K562 (cell line): Measurements from ENCODE around the gene SLC30A1. TPM values are rescaled to one million over a fixed set of nuclear protein-coding genes. Genes with fewer than 3 reads are reported as not detected.

Experiments
- ATAC-seq: fragments of 200-7000 bp; cut with Tn5 transposase; 3 replicates; pipeline ENCODE4 v1.9.1; 2020; ENCODE audit warnings: moderate library complexity
- Bru-seq: library from RNA; stranded (reverse); fragments of 400-500 nt; gene quantifications from one replicate; lab custom pipeline; 2021; lab: Mats Ljungman, UMichigan
- BruChase-seq, 2 experiments: library from RNA; stranded (reverse); fragments of 400-500 nt; gene quantifications; one replicate each; lab custom pipeline; 2021; lab: Mats Ljungman, UMichigan
- BruUV-seq: library from RNA; stranded (reverse); fragments of 400-500 nt; replicated peaks from 2 replicates; lab custom pipeline; 2021; lab: Mats Ljungman, UMichigan
- CTCF ChIA-PET: fragments of 300-600 bp; formaldehyde crosslinking; extraction: SDS; loops from one replicate; lab custom pipeline; 2021; ENCODE audit warnings: low intra/inter-chr PET ratio; lab: Yijun Ruan, JAX
- POLR2A ChIA-PET: fragments of 300-600, 350-650 bp; sonication (Branson Sonifier 250); formaldehyde crosslinking; extraction: SDS; loops from one replicate; lab custom pipeline; 2021; ENCODE audit warnings: antibody characterized with exemption, inconsistent platforms; lab: Yijun Ruan, JAX
- DNase-seq, 4 experiments: peaks; one replicate each; pipeline versions ENCODE4 v3.0.0 to v3.0.0-alpha.2; 2011 to 2018; ENCODE audit warnings: low spot score in 3 of 4, mixed read lengths in 3 of 4; ENCODE audit errors: extremely low read depth in 1 of 4
- FAIRE-seq: peaks from 2 replicates; lab custom pipeline; 2011; peaks lifted over from hg19 to GRCh38; lab: Jason Lieb, UNC
- H2AFZ ChIP-seq: 2 replicates; pipeline ENCODE4 v1.6.0; 2011; ENCODE audit warnings: low read depth, low read length, control low read depth, inconsistent platforms
- H3K27ac ChIP-seq: fragments of 200-600 bp; 3 replicates; pipeline ENCODE4 v1.8.0; 2011; ENCODE audit warnings: low read depth, mild to moderate bottlenecking, control low read depth, inconsistent platforms, low read length, moderate library complexity, mixed read lengths; ENCODE audit errors: extremely low read depth
- H3K27me3 ChIP-seq, 2 experiments: fragments of 300-600 bp in 1 of 2; 2 replicates in 1 of 2; 3 replicates in 1 of 2; pipeline versions ENCODE4 v1.6.0 to v1.8.0; 2011; ENCODE audit warnings: inconsistent platforms in 2 of 2, low read length in 2 of 2, mild to moderate bottlenecking in 1 of 2, mixed read lengths in 1 of 2, moderate library complexity in 1 of 2; ENCODE audit not compliant: control insufficient read depth in 2 of 2, insufficient read depth in 2 of 2
- H3K36me3 ChIP-seq: fragments of 300-600 bp; 3 replicates; pipeline ENCODE4 v1.8.0; 2011; ENCODE audit warnings: mild to moderate bottlenecking, low read length, inconsistent platforms; ENCODE audit not compliant: control insufficient read depth, insufficient read depth
- H3K4me1 ChIP-seq, 2 experiments: fragments of 200-600 bp in 1 of 2; replicated peaks in 1 of 2; 2 replicates in 1 of 2; 3 replicates in 1 of 2; pipeline versions ENCODE4 v1.5.1 to v1.8.0; 2011; ENCODE audit warnings: inconsistent platforms in 2 of 2, low read length in 2 of 2, mild to moderate bottlenecking in 1 of 2, mixed read lengths in 1 of 2, moderate library complexity in 1 of 2; ENCODE audit not compliant: control insufficient read depth in 2 of 2, insufficient read depth in 2 of 2
- H3K4me2 ChIP-seq: 2 replicates; pipeline ENCODE4 v1.6.1; 2011; ENCODE audit warnings: low read length, control low read depth, inconsistent platforms, mixed read lengths; ENCODE audit not compliant: insufficient read depth
- H3K4me3 ChIP-seq: fragments of 200-600 bp; sonication (generic), shearing (Covaris generic); 2 replicates; pipeline ENCODE4 v1.5.1; 2016; ENCODE audit warnings: control low read depth, inconsistent platforms
- H3K79me2 ChIP-seq: fragments of 200-600 bp; 3 replicates; pipeline ENCODE4 v1.8.0; 2011; ENCODE audit warnings: low read length, inconsistent platforms; ENCODE audit not compliant: control insufficient read depth, insufficient read depth
- H3K9ac ChIP-seq, 2 experiments: 2 replicates each; pipeline versions ENCODE4 v1.6.0 to v1.6.1; 2011; ENCODE audit warnings: low read depth in 2 of 2, low read length in 2 of 2, control low read depth in 1 of 2, inconsistent platforms in 1 of 2, mild to moderate bottlenecking in 1 of 2, mixed read lengths in 1 of 2; ENCODE audit not compliant: insufficient read depth in 1 of 2
- H3K9me1 ChIP-seq: one replicate; pipeline ENCODE4 v1.6.0; 2011; ENCODE audit warnings: inconsistent platforms, mild to moderate bottlenecking, low read length, moderate library complexity; ENCODE audit not compliant: control insufficient read depth, insufficient read depth
- H3K9me3 ChIP-seq: replicated peaks from 2 replicates; pipeline ENCODE4 v1.5.1; 2011; ENCODE audit warnings: low read depth, low read length, inconsistent platforms; ENCODE audit not compliant: control insufficient read depth, insufficient read depth
- H4K20me1 ChIP-seq: replicated peaks from 2 replicates; pipeline ENCODE4 v1.6.1; 2011; ENCODE audit warnings: low read length, inconsistent platforms, mixed read lengths; ENCODE audit not compliant: control insufficient read depth, insufficient read depth
- CBX5 ChIP-seq: IDR thresholded peaks from 2 replicates; pipeline ENCODE4 v1.6.1; 2014; ENCODE audit warnings: low read depth, borderline replicate concordance
- FUS ChIP-seq: fragments of 200-400 bp; formaldehyde crosslinking; optimal IDR thresholded peaks from 2 replicates; pipeline ENCODE3; 2017; ENCODE audit warnings: low read depth, low read length
- JUNB ChIP-seq: fragments of 450-650 bp; formaldehyde crosslinking; conservative IDR thresholded peaks from 2 replicates; pipeline ENCODE4 v1.4.0; 2020; ENCODE audit warnings: mild to moderate bottlenecking
- SREBF1 ChIP-seq: fragments of 150-350 bp; IDR thresholded peaks from 2 replicates; pipeline ENCODE4 v1.6.1; 2014; ENCODE audit warnings: antibody characterized with exemption, low read depth, low read length, borderline replicate concordance
- ZBTB7A ChIP-seq: IDR thresholded peaks from 2 replicates; pipeline ENCODE4 v1.6.1; 2011; ENCODE audit warnings: low read depth, mild to moderate bottlenecking, low read length, moderate library complexity, borderline replicate concordance; ENCODE audit not compliant: control insufficient read depth
- WGBS: fragments of 100-300 bp; shearing (Covaris generic); methylation state at CpG from one replicate; pipeline ENCODE4 v1.1.6; 2016; ENCODE audit warnings: low coverage, mixed read lengths; ENCODE audit not compliant: insufficient coverage; ENCODE audit errors: missing lambda C conversion rate; 5-methylcytosine and 5-hydroxymethylcytosine counted together
- in situ Hi-C: fragments of 300-500 bp; cut with MboI; formaldehyde crosslinking; loops from 4 replicates; pipeline ENCODE4 v1.15.0; 2018; ENCODE audit warnings: inconsistent platforms, mixed read lengths
- intact Hi-C: fragments of 100-400 bp; cut with micrococcal nuclease; formaldehyde crosslinking; loops from 2 replicates; pipeline ENCODE4 v1.14.2; 2022
- long read RNA-seq, 3 experiments: library from polyadenylated mRNA in 2 of 3; library from RNA in 1 of 3; unstranded in 2 of 3; stranded (forward) in 1 of 3; transcript quantifications; one replicate each; pipeline ENCODE4 v2.0.0, GENCODE V29; 2019 to 2022
- polyA minus RNA-seq, 3 experiments: library from RNA; depleted of rRNA, polyadenylated mRNA; stranded (reverse); fragments of >200 nt; gene quantifications; 2 replicates each; pipeline ENCODE4 v1.2.3, GENCODE V29; 2011
- polyA plus RNA-seq, 8 experiments: library from polyadenylated mRNA; depleted of rRNA in 4 of 8; stranded (reverse) in 5 of 8; unstranded in 3 of 8; fragments of >200 nt; fragmentation: Nextera tagmentation in 2 of 8; fragmentation: Illumina TruSeq in 1 of 8; extraction: Ambion mirVana in 2 of 8; extraction: Trizol in 1 of 8; gene quantifications; 2 replicates each; pipeline versions ENCODE4 v1.2.1 to v1.2.3, GENCODE V29; 2011 to 2014; ENCODE audit warnings: inconsistent platforms in 1 of 8, missing spikeins in 1 of 8
- total RNA-seq, 7 experiments: library from RNA; depleted of rRNA in 6 of 7; stranded (reverse); fragments of >200 nt in 6 of 7; fragmentation: Illumina TruSeq in 2 of 7; extraction: Trizol in 2 of 7; gene quantifications; 2 replicates each; pipeline versions ENCODE4 v1.2.1 to v1.2.3, GENCODE V29; 2011 to 2021; ENCODE audit warnings: low replicate concordance in 1 of 7
- TF ChIP-seq, protein P1 (sequence below): fragments of 450-650 bp; IDR thresholded peaks from 2 replicates; pipeline ENCODE4 v1.6.1; 2016; ENCODE audit warnings: low read depth, mild to moderate bottlenecking, moderate library complexity
- TF ChIP-seq, protein P2 (sequence below): IDR thresholded peaks from 3 replicates; pipeline ENCODE4 v1.6.1; 2011; ENCODE audit warnings: borderline replicate concordance, mild to moderate bottlenecking; ENCODE audit not compliant: insufficient read length, insufficient read depth
- TF ChIP-seq, protein P3 (sequence below): sonication (generic); formaldehyde crosslinking; IDR thresholded peaks from 2 replicates; pipeline ENCODE4 v1.8.0; 2022; ENCODE audit warnings: mild to moderate bottlenecking, missing genetic modification reagents

The SLC30A1 gene, protein sequence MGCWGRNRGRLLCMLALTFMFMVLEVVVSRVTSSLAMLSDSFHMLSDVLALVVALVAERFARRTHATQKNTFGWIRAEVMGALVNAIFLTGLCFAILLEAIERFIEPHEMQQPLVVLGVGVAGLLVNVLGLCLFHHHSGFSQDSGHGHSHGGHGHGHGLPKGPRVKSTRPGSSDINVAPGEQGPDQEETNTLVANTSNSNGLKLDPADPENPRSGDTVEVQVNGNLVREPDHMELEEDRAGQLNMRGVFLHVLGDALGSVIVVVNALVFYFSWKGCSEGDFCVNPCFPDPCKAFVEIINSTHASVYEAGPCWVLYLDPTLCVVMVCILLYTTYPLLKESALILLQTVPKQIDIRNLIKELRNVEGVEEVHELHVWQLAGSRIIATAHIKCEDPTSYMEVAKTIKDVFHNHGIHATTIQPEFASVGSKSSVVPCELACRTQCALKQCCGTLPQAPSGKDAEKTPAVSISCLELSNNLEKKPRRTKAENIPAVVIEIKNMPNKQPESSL
- 11.4 and 24.0 TPM in 2 replicates for total RNA-seq (2011; cell fraction: chromatin; rRNA removed; ENCODE audit: low replicate concordance)
- total RNA-seq (2011; cell fraction: nucleolus; rRNA removed) = 14.2 and 15.8 TPM in 2 replicates
- 19.2 and 26.8 TPM in 2 replicates for total RNA-seq (2011; cell fraction: nucleoplasm; rRNA removed)
- 5.0 and 5.4 TPM in 2 replicates for total RNA-seq (2014; rRNA removed)
- 11.9 and 12.0 TPM in 2 replicates for total RNA-seq (2014; rRNA removed; fragmentation: Illumina TruSeq; extraction: Trizol)
- total RNA-seq (2015; rRNA removed; fragmentation: Illumina TruSeq; extraction: Trizol) = 13.8 and 14.4 TPM in 2 replicates
- 13.1 and 14.6 TPM in 2 replicates for total RNA-seq (2021)
- 6.6 and 6.7 TPM in 2 replicates for polyA plus RNA-seq (2011; rRNA removed)
- 3.2 and 3.5 TPM in 2 replicates for polyA plus RNA-seq (2011; cell fraction: cytosol; rRNA removed)
- polyA plus RNA-seq (2011; cell fraction: nucleus; rRNA removed) = 4.1 and 5.4 TPM in 2 replicates
- 4.5 and 8.6 TPM in 2 replicates for polyA plus RNA-seq (2012)
- polyA plus RNA-seq (2014; fragmentation: Illumina TruSeq; extraction: Trizol) = 6.4 and 7.9 TPM in 2 replicates
- 1 to 10 TPM; 4.1 to 4.2 TPM for polyA plus RNA-seq (2014; fragmentation: Nextera tagmentation; extraction: Ambion mirVana)
- polyA plus RNA-seq (2014; rRNA removed) = 4.8 and 5.1 TPM in 2 replicates
- 15.2 and 23.0 TPM in 2 replicates for polyA minus RNA-seq (2011; rRNA and poly(A)+ RNA removed)
- polyA minus RNA-seq (2011; cell fraction: cytosol; rRNA and poly(A)+ RNA removed) = 8.5 and 10.6 TPM in 2 replicates
- polyA minus RNA-seq (2011; cell fraction: nucleus; rRNA and poly(A)+ RNA removed) = 9.6 and 22.0 TPM in 2 replicates
- Bru-seq, nascent RNA = percentile 95 among the genes with signal in this experiment
- percentile 90 among the genes with signal in this experiment for BruChase-seq, experiment 1, labeled RNA remaining after a 2-hour chase
- percentile 93 among the genes with signal in this experiment for BruChase-seq, experiment 2, labeled RNA remaining after a 6-hour chase
- long read RNA-seq, experiment 1, full-length matches to known transcripts = 191 of 212 reads
- long read RNA-seq, experiment 1, partial matches to known transcripts = 0 of 212 reads
- long read RNA-seq, experiment 1, other reads (novel, unspliced or antisense) = 21 of 212 reads
- long read RNA-seq, experiment 2, full-length matches to known transcripts = 5 of 13 reads
- long read RNA-seq, experiment 2, partial matches to known transcripts = 0 of 13 reads
- long read RNA-seq, experiment 2, other reads (novel, unspliced or antisense) = 8 of 13 reads
- long read RNA-seq, experiment 3, full-length matches to known transcripts = 8 of 9 reads
- long read RNA-seq, experiment 3, partial matches to known transcripts = 0 of 9 reads
- long read RNA-seq, experiment 3, other reads (novel, unspliced or antisense) = 1 of 9 reads

DNA sequence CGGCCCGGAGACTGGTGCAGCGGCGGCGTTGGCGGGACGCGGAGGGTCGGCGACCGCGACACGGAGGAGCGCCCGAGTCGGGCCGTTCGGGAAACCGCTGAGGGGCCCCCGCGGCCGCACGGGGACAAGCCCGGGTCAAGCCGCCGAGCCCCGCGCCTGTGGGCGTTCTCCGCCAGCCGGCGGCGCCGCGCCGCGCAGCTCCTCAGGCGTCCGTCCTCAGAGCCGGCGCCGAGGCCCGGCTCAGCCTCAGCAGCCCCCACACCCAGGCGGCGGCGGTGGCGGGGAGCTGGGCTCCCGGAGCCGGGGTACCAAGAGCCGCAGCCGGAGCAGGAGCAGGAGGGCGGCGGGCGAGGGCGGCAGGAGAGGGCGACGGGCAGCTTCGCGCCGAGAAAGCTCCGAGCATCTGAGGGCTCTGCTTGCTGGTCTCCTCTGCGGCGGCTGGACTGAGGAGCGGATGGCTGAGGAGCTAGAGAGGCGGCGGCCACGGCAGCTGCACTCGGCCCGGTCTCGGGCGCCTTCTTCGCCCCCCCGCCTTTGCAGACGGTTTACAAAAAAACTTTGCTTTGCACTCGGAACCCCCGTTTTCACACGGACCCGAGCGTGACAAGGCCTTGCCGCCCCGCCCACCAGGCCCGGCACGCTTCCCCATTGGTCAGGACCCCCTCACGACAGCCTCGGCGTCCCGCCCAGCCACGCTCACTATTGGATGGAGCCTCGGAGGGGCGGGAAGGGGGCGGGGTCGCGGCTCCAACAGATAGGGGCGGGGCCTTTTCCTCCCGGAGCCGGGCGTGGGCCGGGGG, at the start of gene SLC30A1:
TSS of gene SLC30A1 (minus strand) at position 522 of the 800 bp plus-strand sequence. CDS start 549 bp downstream, outside the sequence.
- under 1% methylated on average over 80 of the region's 98 CpGs for WGBS
- peaks cover 43% of the 10 kb centered on the region for H3K79me2 ChIP-seq
- peak within 1 kb of the TSS; percentile 84 for H3K27ac ChIP-seq
- ChIA-PET POLR2A (interaction anchor here (0.6 to 3.3 kb wide), 12 partner anchors 10 to 540 kb away, joined by 3 to 31 read pairs (median 4); no protein-coding TSS in a partner anchor), CTCF (interaction anchor here (0.9 to 3.8 kb wide), 4 partner anchors 20 to 76 kb away, joined by 3 to 36 read pairs (median 6); no protein-coding TSS in a partner anchor)
- no peaks in the 10 kb centered on the region for H3K27me3 ChIP-seq
- H3K9ac ChIP-seq = peak within 1 kb of the TSS; percentile 77 to 97
- no peaks in the 10 kb centered on the region for H3K9me3 ChIP-seq
- peaks cover 5% of the 10 kb centered on the region for H4K20me1 ChIP-seq
- intact Hi-C loops = loop anchor here (1.0 to 2.0 kb wide), 3 partner anchors 28 to 64 kb away; no protein-coding TSS in a partner anchor
- H3K4me1 ChIP-seq = peaks cover 26% of the 10 kb centered on the region in 2 experiments; a peak in 4 of 5 replicates
- FAIRE-seq = peak; percentile 83
- ATAC-seq = peak; percentile 92
- H3K4me2 ChIP-seq = peak within 1 kb of the TSS; percentile 96
- DNase-seq = peak; percentile 100
- H3K4me3 ChIP-seq = peak within 1 kb of the TSS; percentile 75
- peak within 1 kb of the TSS; percentile 93 for H2AFZ ChIP-seq
- in situ Hi-C loops = no loop called here
- H3K9me1 ChIP-seq = no peaks in the 10 kb centered on the region
- peaks cover 26% of the 10 kb centered on the region for H3K36me3 ChIP-seq
- no TSS peak for BruUV-seq
- TF ChIP-seq, protein P1, sequence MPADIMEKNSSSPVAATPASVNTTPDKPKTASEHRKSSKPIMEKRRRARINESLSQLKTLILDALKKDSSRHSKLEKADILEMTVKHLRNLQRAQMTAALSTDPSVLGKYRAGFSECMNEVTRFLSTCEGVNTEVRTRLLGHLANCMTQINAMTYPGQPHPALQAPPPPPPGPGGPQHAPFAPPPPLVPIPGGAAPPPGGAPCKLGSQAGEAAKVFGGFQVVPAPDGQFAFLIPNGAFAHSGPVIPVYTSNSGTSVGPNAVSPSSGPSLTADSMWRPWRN = no peak
- TF ChIP-seq, protein P2, sequence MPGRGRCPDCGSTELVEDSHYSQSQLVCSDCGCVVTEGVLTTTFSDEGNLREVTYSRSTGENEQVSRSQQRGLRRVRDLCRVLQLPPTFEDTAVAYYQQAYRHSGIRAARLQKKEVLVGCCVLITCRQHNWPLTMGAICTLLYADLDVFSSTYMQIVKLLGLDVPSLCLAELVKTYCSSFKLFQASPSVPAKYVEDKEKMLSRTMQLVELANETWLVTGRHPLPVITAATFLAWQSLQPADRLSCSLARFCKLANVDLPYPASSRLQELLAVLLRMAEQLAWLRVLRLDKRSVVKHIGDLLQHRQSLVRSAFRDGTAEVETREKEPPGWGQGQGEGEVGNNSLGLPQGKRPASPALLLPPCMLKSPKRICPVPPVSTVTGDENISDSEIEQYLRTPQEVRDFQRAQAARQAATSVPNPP = no peak
- no peak for TF ChIP-seq JUNB (CRISPR knock-in tag)
- TF ChIP-seq, protein P3, sequence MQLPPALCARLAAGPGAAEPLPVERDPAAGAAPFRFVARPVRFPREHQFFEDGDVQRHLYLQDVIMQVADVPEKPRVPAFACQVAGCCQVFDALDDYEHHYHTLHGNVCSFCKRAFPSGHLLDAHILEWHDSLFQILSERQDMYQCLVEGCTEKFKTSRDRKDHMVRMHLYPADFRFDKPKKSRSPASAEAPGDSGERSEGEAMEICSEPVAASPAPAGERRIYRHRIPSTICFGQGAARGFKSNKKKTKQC (CRISPR knock-in tag) = 0 out of 2 replicates have a peak, but pooled peaks have one; percentile 42
- TF ChIP-seq SREBF1 = no peak
- no peak for TF ChIP-seq FUS
- 0 out of 2 replicates have a peak, but pooled peaks have one; percentile 23 for TF ChIP-seq CBX5
- TF ChIP-seq ZBTB7A = peak; percentile 73; the same call in 1 of the 2 replicates
